K562 (cell line): ENCODE data around the gene IGF2. TPM values are rescaled to one million over a fixed set of nuclear protein-coding genes. Genes with fewer than 3 reads are reported as not detected.

Experiments used
- ATAC-seq: fragments of 200-7000 bp; cut with Tn5 transposase; 3 replicates; pipeline ENCODE4 v1.9.1; 2020; ENCODE audit warnings: moderate library complexity
- BruUV-seq: library from RNA; stranded (reverse); fragments of 400-500 nt; replicated peaks from 2 replicates; lab custom pipeline; 2021; lab: Mats Ljungman, UMichigan
- CTCF ChIA-PET: fragments of 300-600 bp; formaldehyde crosslinking; extraction: SDS; loops from one replicate; lab custom pipeline; 2021; ENCODE audit warnings: low intra/inter-chr PET ratio; lab: Yijun Ruan, JAX
- POLR2A ChIA-PET: fragments of 300-600, 350-650 bp; sonication (Branson Sonifier 250); formaldehyde crosslinking; extraction: SDS; loops from one replicate; lab custom pipeline; 2021; ENCODE audit warnings: antibody characterized with exemption, inconsistent platforms; lab: Yijun Ruan, JAX
- DNase-seq, 4 experiments: peaks; one replicate each; pipeline versions ENCODE4 v3.0.0 to v3.0.0-alpha.2; 2011 to 2018; ENCODE audit warnings: low spot score in 3 of 4, mixed read lengths in 3 of 4; ENCODE audit errors: extremely low read depth in 1 of 4
- FAIRE-seq: peaks from 2 replicates; lab custom pipeline; 2011; peaks lifted over from hg19 to GRCh38; lab: Jason Lieb, UNC
- H2AFZ ChIP-seq: 2 replicates; pipeline ENCODE4 v1.6.0; 2011; ENCODE audit warnings: low read depth, low read length, control low read depth, inconsistent platforms
- H3K27ac ChIP-seq: fragments of 200-600 bp; 3 replicates; pipeline ENCODE4 v1.8.0; 2011; ENCODE audit warnings: low read depth, mild to moderate bottlenecking, control low read depth, inconsistent platforms, low read length, moderate library complexity, mixed read lengths; ENCODE audit errors: extremely low read depth
- H3K27me3 ChIP-seq, 2 experiments: fragments of 300-600 bp in 1 of 2; 2 replicates in 1 of 2; 3 replicates in 1 of 2; pipeline versions ENCODE4 v1.6.0 to v1.8.0; 2011; ENCODE audit warnings: inconsistent platforms in 2 of 2, low read length in 2 of 2, mild to moderate bottlenecking in 1 of 2, mixed read lengths in 1 of 2, moderate library complexity in 1 of 2; ENCODE audit not compliant: control insufficient read depth in 2 of 2, insufficient read depth in 2 of 2
- H3K36me3 ChIP-seq: fragments of 300-600 bp; 3 replicates; pipeline ENCODE4 v1.8.0; 2011; ENCODE audit warnings: mild to moderate bottlenecking, low read length, inconsistent platforms; ENCODE audit not compliant: control insufficient read depth, insufficient read depth
- H3K4me1 ChIP-seq, 2 experiments: fragments of 200-600 bp in 1 of 2; replicated peaks in 1 of 2; 2 replicates in 1 of 2; 3 replicates in 1 of 2; pipeline versions ENCODE4 v1.5.1 to v1.8.0; 2011; ENCODE audit warnings: inconsistent platforms in 2 of 2, low read length in 2 of 2, mild to moderate bottlenecking in 1 of 2, mixed read lengths in 1 of 2, moderate library complexity in 1 of 2; ENCODE audit not compliant: control insufficient read depth in 2 of 2, insufficient read depth in 2 of 2
- H3K4me2 ChIP-seq: 2 replicates; pipeline ENCODE4 v1.6.1; 2011; ENCODE audit warnings: low read length, control low read depth, inconsistent platforms, mixed read lengths; ENCODE audit not compliant: insufficient read depth
- H3K4me3 ChIP-seq: fragments of 200-600 bp; sonication (generic), shearing (Covaris generic); 2 replicates; pipeline ENCODE4 v1.5.1; 2016; ENCODE audit warnings: control low read depth, inconsistent platforms
- H3K79me2 ChIP-seq: fragments of 200-600 bp; 3 replicates; pipeline ENCODE4 v1.8.0; 2011; ENCODE audit warnings: low read length, inconsistent platforms; ENCODE audit not compliant: control insufficient read depth, insufficient read depth
- H3K9ac ChIP-seq, 2 experiments: 2 replicates each; pipeline versions ENCODE4 v1.6.0 to v1.6.1; 2011; ENCODE audit warnings: low read depth in 2 of 2, low read length in 2 of 2, control low read depth in 1 of 2, inconsistent platforms in 1 of 2, mild to moderate bottlenecking in 1 of 2, mixed read lengths in 1 of 2; ENCODE audit not compliant: insufficient read depth in 1 of 2
- H3K9me1 ChIP-seq: one replicate; pipeline ENCODE4 v1.6.0; 2011; ENCODE audit warnings: inconsistent platforms, mild to moderate bottlenecking, low read length, moderate library complexity; ENCODE audit not compliant: control insufficient read depth, insufficient read depth
- H3K9me3 ChIP-seq: replicated peaks from 2 replicates; pipeline ENCODE4 v1.5.1; 2011; ENCODE audit warnings: low read depth, low read length, inconsistent platforms; ENCODE audit not compliant: control insufficient read depth, insufficient read depth
- H4K20me1 ChIP-seq: replicated peaks from 2 replicates; pipeline ENCODE4 v1.6.1; 2011; ENCODE audit warnings: low read length, inconsistent platforms, mixed read lengths; ENCODE audit not compliant: control insufficient read depth, insufficient read depth
- CHCHD3 ChIP-seq: fragments of 250-450 bp; sonication (Bioruptor Pico); IDR thresholded peaks from 2 replicates; pipeline ENCODE4 v2.1.2; 2022; ENCODE audit warnings: mild to moderate bottlenecking
- GABPB1 ChIP-seq: sonication (generic); formaldehyde crosslinking; IDR thresholded peaks from 2 replicates; pipeline ENCODE4 v1.8.0; 2022; ENCODE audit warnings: mild to moderate bottlenecking, missing genetic modification reagents
- MLX ChIP-seq, 2 experiments: fragments of 450-650 bp in 1 of 2; sonication (generic) in 1 of 2; formaldehyde crosslinking; conservative IDR thresholded peaks; 2 replicates each; pipeline versions ENCODE4 v1.4.0 to v1.8.1; 2020 to 2022; ENCODE audit warnings: mild to moderate bottlenecking in 1 of 2, missing genetic modification reagents in 1 of 2
- PATZ1 ChIP-seq: fragments of 250-450 bp; sonication (Bioruptor Pico); IDR thresholded peaks from 2 replicates; pipeline ENCODE4 v1.5.0; 2020; ENCODE audit warnings: mild to moderate bottlenecking, borderline replicate concordance
- PRMT5 ChIP-seq: sonication (generic); formaldehyde crosslinking; IDR thresholded peaks from 2 replicates; pipeline ENCODE4 v1.5.0; 2020; ENCODE audit warnings: missing genetic modification reagents
- SMARCA4 ChIP-seq: fragments of 450-650 bp; IDR thresholded peaks from 2 replicates; pipeline ENCODE4 v1.6.1; 2016
- SMARCC2 ChIP-seq: fragments of 450-650 bp; IDR thresholded peaks from 2 replicates; pipeline ENCODE4 v1.6.1; 2017; ENCODE audit warnings: antibody characterized with exemption, moderate library complexity, mild to moderate bottlenecking, low read depth
- SP1 ChIP-seq: sonication (generic); formaldehyde crosslinking; IDR thresholded peaks from 2 replicates; pipeline ENCODE4 v1.8.1; 2022; ENCODE audit warnings: mild to moderate bottlenecking, missing genetic modification reagents
- TARDBP ChIP-seq: fragments of 450-650 bp; IDR thresholded peaks from 2 replicates; pipeline ENCODE4 v1.6.1; 2016
- ZKSCAN3 ChIP-seq: fragments of 250-450 bp; sonication (Bioruptor Pico); IDR thresholded peaks from 2 replicates; pipeline ENCODE4 v1.4.0; 2020
- ZNF347 ChIP-seq: fragments of 450-650 bp; formaldehyde crosslinking; IDR thresholded peaks from 2 replicates; pipeline ENCODE4 v1.4.0; 2020; ENCODE audit warnings: low read depth, mild to moderate bottlenecking, moderate library complexity
- WGBS: fragments of 100-300 bp; shearing (Covaris generic); methylation state at CpG from one replicate; pipeline ENCODE4 v1.1.6; 2016; ENCODE audit warnings: low coverage, mixed read lengths; ENCODE audit not compliant: insufficient coverage; ENCODE audit errors: missing lambda C conversion rate; 5-methylcytosine and 5-hydroxymethylcytosine counted together
- in situ Hi-C: fragments of 300-500 bp; cut with MboI; formaldehyde crosslinking; loops from 4 replicates; pipeline ENCODE4 v1.15.0; 2018; ENCODE audit warnings: inconsistent platforms, mixed read lengths
- intact Hi-C: fragments of 100-400 bp; cut with micrococcal nuclease; formaldehyde crosslinking; loops from 2 replicates; pipeline ENCODE4 v1.14.2; 2022
- polyA plus RNA-seq, 8 experiments: library from polyadenylated mRNA; depleted of rRNA in 4 of 8; stranded (reverse) in 5 of 8; unstranded in 3 of 8; fragments of >200 nt; fragmentation: Nextera tagmentation in 2 of 8; fragmentation: Illumina TruSeq in 1 of 8; extraction: Ambion mirVana in 2 of 8; extraction: Trizol in 1 of 8; gene quantifications; 2 replicates each; pipeline versions ENCODE4 v1.2.1 to v1.2.3, GENCODE V29; 2011 to 2014; ENCODE audit warnings: inconsistent platforms in 1 of 8, missing spikeins in 1 of 8
- total RNA-seq, 7 experiments: library from RNA; depleted of rRNA in 6 of 7; stranded (reverse); fragments of >200 nt in 6 of 7; fragmentation: Illumina TruSeq in 2 of 7; extraction: Trizol in 2 of 7; gene quantifications; 2 replicates each; pipeline versions ENCODE4 v1.2.1 to v1.2.3, GENCODE V29; 2011 to 2021; ENCODE audit warnings: low replicate concordance in 1 of 7
- TF ChIP-seq, protein P1 (sequence below): sonication (generic); formaldehyde crosslinking; IDR thresholded peaks from 2 replicates; pipeline ENCODE4 v1.8.0; 2023; ENCODE audit warnings: mild to moderate bottlenecking, missing genetic modification reagents
- TF ChIP-seq, protein P2 (sequence below): fragments of 250-450 bp; sonication (Bioruptor Pico); IDR thresholded peaks from 2 replicates; pipeline ENCODE4 v1.5.0; 2021

Gene IGF2
- total and polyA plus RNA-seq, 9 of the 15 experiments (the other 6 are each of a cell fraction or from before 2014, with no cell fraction given) = 0.16 TPM; not detected in 8

- in situ Hi-C loops (no loop called here), intact Hi-C loops (no loop called here)
- WGBS = 0% methylated on average over 6 of the region's 68 CpGs
- Histone ChIP-seq H3K27me3 (peaks cover 7 to 45% of the 10 kb centered on the region in 2 experiments; a peak in 3 of 5 replicates), H2AFZ (no peak overlapping the region), H3K27ac (no peak overlapping the region), H3K4me3 (no peak overlapping the region), H3K4me1 (peaks cover 0 to 22% of the 10 kb centered on the region in 2 experiments; a peak in 2 of 5 replicates), H3K9me1 (no peaks in the 10 kb centered on the region), H3K36me3 (no peaks in the 10 kb centered on the region), H4K20me1 (no peaks in the 10 kb centered on the region), H3K9ac (no peak overlapping the region), H3K9me3 (no peaks in the 10 kb centered on the region), H3K4me2 (no peak overlapping the region), H3K79me2 (no peaks in the 10 kb centered on the region)
- DNase-seq (peak in 2 of 4 experiments; percentile 34 to 42), FAIRE-seq (no peak), ATAC-seq (no peak)
- CTCF ChIA-PET = no interaction called here
- BruUV-seq = no TSS peak
- POLR2A ChIA-PET = no interaction called here
- no peak for TF ChIP-seq SMARCC2
- TF ChIP-seq, protein P1, sequence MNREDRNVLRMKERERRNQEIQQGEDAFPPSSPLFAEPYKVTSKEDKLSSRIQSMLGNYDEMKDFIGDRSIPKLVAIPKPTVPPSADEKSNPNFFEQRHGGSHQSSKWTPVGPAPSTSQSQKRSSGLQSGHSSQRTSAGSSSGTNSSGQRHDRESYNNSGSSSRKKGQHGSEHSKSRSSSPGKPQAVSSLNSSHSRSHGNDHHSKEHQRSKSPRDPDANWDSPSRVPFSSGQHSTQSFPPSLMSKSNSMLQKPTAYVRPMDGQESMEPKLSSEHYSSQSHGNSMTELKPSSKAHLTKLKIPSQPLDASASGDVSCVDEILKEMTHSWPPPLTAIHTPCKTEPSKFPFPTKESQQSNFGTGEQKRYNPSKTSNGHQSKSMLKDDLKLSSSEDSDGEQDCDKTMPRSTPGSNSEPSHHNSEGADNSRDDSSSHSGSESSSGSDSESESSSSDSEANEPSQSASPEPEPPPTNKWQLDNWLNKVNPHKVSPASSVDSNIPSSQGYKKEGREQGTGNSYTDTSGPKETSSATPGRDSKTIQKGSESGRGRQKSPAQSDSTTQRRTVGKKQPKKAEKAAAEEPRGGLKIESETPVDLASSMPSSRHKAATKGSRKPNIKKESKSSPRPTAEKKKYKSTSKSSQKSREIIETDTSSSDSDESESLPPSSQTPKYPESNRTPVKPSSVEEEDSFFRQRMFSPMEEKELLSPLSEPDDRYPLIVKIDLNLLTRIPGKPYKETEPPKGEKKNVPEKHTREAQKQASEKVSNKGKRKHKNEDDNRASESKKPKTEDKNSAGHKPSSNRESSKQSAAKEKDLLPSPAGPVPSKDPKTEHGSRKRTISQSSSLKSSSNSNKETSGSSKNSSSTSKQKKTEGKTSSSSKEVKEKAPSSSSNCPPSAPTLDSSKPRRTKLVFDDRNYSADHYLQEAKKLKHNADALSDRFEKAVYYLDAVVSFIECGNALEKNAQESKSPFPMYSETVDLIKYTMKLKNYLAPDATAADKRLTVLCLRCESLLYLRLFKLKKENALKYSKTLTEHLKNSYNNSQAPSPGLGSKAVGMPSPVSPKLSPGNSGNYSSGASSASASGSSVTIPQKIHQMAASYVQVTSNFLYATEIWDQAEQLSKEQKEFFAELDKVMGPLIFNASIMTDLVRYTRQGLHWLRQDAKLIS (CRISPR knock-in tag) = no peak
- no peak for TF ChIP-seq ZNF347 (CRISPR knock-in tag)
- no peak for TF ChIP-seq MLX (CRISPR knock-in tag; conservative IDR thresholded peaks at IDR 0.05)
- TF ChIP-seq, protein P2, sequence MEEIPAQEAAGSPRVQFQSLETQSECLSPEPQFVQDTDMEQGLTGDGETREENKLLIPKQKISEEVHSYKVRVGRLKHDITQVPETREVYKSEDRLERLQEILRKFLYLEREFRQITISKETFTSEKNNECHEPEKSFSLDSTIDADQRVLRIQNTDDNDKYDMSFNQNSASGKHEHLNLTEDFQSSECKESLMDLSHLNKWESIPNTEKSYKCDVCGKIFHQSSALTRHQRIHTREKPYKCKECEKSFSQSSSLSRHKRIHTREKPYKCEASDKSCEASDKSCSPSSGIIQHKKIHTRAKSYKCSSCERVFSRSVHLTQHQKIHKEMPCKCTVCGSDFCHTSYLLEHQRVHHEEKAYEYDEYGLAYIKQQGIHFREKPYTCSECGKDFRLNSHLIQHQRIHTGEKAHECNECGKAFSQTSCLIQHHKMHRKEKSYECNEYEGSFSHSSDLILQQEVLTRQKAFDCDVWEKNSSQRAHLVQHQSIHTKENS (CRISPR knock-in tag) = no peak
- TF ChIP-seq PATZ1 (CRISPR knock-in tag) = no peak
- no peak for TF ChIP-seq CHCHD3 (CRISPR knock-in tag)
- no peak for TF ChIP-seq ZKSCAN3 (CRISPR knock-in tag)
- TF ChIP-seq TARDBP = no peak
- no peak for TF ChIP-seq PRMT5 (CRISPR knock-in tag)
- no peak for TF ChIP-seq SMARCA4
- no peak for TF ChIP-seq SP1 (CRISPR knock-in tag)
- no peak for TF ChIP-seq GABPB1 (CRISPR knock-in tag)
Measured at GRCh38 chr11:2138431-2139122, 612 bp downstream of the IGF2 start.
